ENCODE measurements around the gene AACS.

DNA sequence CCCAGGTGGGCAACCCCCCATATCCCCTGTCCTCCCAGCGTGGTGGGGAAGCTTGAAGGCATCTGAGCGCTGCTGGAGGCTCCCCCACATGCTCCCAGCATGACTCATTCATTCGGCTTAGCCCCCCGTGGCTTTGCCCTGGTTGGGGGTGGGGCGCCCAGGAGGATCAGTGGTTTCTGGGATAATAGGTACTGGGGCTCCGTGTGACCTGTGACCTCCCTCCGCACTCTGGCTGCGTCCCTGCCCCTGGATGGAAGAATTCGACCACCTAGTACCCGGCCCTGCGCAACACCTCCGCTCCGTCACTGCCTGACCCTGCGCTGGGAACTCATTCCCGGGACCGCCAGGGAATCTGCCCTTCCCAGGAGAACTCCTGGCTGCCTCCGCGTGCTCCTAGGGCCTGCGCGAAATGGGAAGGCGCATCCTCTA is 120.1 kb downstream of the AACS start:
- TF ChIP-seq POLR2A (IDR thresholded peaks at IDR 0.05), result no peak
- TF ChIP-seq, protein P1, sequence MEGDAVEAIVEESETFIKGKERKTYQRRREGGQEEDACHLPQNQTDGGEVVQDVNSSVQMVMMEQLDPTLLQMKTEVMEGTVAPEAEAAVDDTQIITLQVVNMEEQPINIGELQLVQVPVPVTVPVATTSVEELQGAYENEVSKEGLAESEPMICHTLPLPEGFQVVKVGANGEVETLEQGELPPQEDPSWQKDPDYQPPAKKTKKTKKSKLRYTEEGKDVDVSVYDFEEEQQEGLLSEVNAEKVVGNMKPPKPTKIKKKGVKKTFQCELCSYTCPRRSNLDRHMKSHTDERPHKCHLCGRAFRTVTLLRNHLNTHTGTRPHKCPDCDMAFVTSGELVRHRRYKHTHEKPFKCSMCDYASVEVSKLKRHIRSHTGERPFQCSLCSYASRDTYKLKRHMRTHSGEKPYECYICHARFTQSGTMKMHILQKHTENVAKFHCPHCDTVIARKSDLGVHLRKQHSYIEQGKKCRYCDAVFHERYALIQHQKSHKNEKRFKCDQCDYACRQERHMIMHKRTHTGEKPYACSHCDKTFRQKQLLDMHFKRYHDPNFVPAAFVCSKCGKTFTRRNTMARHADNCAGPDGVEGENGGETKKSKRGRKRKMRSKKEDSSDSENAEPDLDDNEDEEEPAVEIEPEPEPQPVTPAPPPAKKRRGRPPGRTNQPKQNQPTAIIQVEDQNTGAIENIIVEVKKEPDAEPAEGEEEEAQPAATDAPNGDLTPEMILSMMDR (IDR thresholded peaks at IDR 0.05 in 8 of 11, conservative IDR thresholded peaks at IDR 0.05 in 3 of 11), result no peak
- TF ChIP-seq POLR2AphosphoS5 (IDR thresholded peaks at IDR 0.05), result no peak

All from spleen (tissue), 7 donors.